Keratinocyte (primary cell): Measurements from ENCODE around the gene PEX10. TPM values are rescaled to one million over a fixed set of nuclear protein-coding genes. Genes with fewer than 3 reads are reported as not detected.

Source experiments
- DNase-seq: peaks from one replicate; pipeline ENCODE4 v3.0.0-alpha.2; 2011; ENCODE audit warnings: low read depth, missing footprints, low spot score
- FAIRE-seq: peaks from 2 replicates; lab custom pipeline; 2011; peaks lifted over from hg19 to GRCh38; lab: Jason Lieb, UNC
- H2AFZ ChIP-seq: 2 replicates; pipeline ENCODE4 v1.6.0; 2012; ENCODE audit warnings: low read length, control low read depth, inconsistent platforms; ENCODE audit not compliant: control insufficient read depth
- H3K27ac ChIP-seq: 2 replicates; pipeline ENCODE4 v1.5.1; 2011; ENCODE audit warnings: low read length; ENCODE audit not compliant: control insufficient read depth, insufficient read depth
- H3K27me3 ChIP-seq: 3 replicates; pipeline ENCODE4 v1.6.0; 2011; ENCODE audit warnings: low read length; ENCODE audit not compliant: control insufficient read depth, insufficient read depth; ENCODE audit errors: extremely low read depth
- H3K36me3 ChIP-seq, 2 experiments: 2 replicates in 1 of 2; 3 replicates in 1 of 2; pipeline ENCODE4 v1.5.1; 2011; ENCODE audit warnings: low read length in 2 of 2, mild to moderate bottlenecking in 1 of 2; ENCODE audit not compliant: control insufficient read depth in 2 of 2, insufficient read depth in 2 of 2; ENCODE audit errors: extremely low read depth in 1 of 2
- H3K4me1 ChIP-seq: 3 replicates; pipeline ENCODE4 v1.5.1; 2011; ENCODE audit warnings: low read length; ENCODE audit not compliant: control insufficient read depth, insufficient read depth; ENCODE audit errors: extremely low read depth
- H3K4me2 ChIP-seq: 3 replicates; pipeline ENCODE4 v1.6.0; 2011; ENCODE audit warnings: low read depth, low read length; ENCODE audit not compliant: control insufficient read depth, insufficient read depth; ENCODE audit errors: extremely low read depth
- H3K4me3 ChIP-seq, 3 experiments: fragments of 200-600 bp in 1 of 3; sonication (generic) in 1 of 3; 2 replicates in 2 of 3; 3 replicates in 1 of 3; pipeline ENCODE4 v1.5.1; 2011 to 2016; ENCODE audit warnings: low read length in 3 of 3, mild to moderate bottlenecking in 3 of 3, control low read depth in 2 of 3, inconsistent platforms in 1 of 3, low read depth in 1 of 3, mixed read lengths in 1 of 3, mixed run types in 1 of 3, moderate library complexity in 1 of 3; ENCODE audit not compliant: control insufficient read depth in 2 of 3, insufficient read depth in 2 of 3; ENCODE audit errors: extremely low read depth in 1 of 3
- H3K79me2 ChIP-seq: 2 replicates; pipeline ENCODE4 v1.6.0; 2012; ENCODE audit warnings: low read length; ENCODE audit not compliant: control insufficient read depth, insufficient read depth
- H3K9ac ChIP-seq: 3 replicates; pipeline ENCODE4 v1.6.0; 2011; ENCODE audit warnings: low read length; ENCODE audit not compliant: control insufficient read depth, insufficient read depth; ENCODE audit errors: extremely low read depth
- H3K9me1 ChIP-seq: 3 replicates; pipeline ENCODE4 v1.6.0; 2011; ENCODE audit warnings: low read length; ENCODE audit not compliant: control insufficient read depth, insufficient read depth; ENCODE audit errors: extremely low read depth
- H3K9me3 ChIP-seq: 2 replicates; pipeline ENCODE4 v1.5.1; 2012; ENCODE audit warnings: low read depth, low read length; ENCODE audit not compliant: control insufficient read depth
- H4K20me1 ChIP-seq: 3 replicates; pipeline ENCODE4 v1.6.0; 2011; ENCODE audit warnings: low read length; ENCODE audit not compliant: control insufficient read depth, insufficient read depth; ENCODE audit errors: extremely low read depth
- EZH2 ChIP-seq: IDR thresholded peaks from one replicate; pipeline ENCODE4 v1.6.1; 2012; ENCODE audit warnings: inconsistent platforms, mild to moderate bottlenecking, low read length, moderate library complexity
- dilution Hi-C: fragments of 300-500 bp; cut with MboI; formaldehyde crosslinking; loops from one replicate; pipeline ENCODE4 v1.7.0; 2020; ENCODE audit warnings: low sequenced_read_pairs; ENCODE audit not compliant: extremely low pct_ligation_motif_present
- polyA plus RNA-seq, 5 experiments: library from polyadenylated mRNA; depleted of rRNA in 3 of 5; stranded (reverse) in 3 of 5; stranded (forward) in 1 of 5; unstranded in 1 of 5; fragments of >200 nt; gene quantifications; 1 replicate in 1 of 5; 2 replicates in 3 of 5; 3 replicates in 1 of 5; pipeline versions ENCODE4 v1.2.1 to v1.2.3, GENCODE V29; 2011 to 2012; ENCODE audit warnings: missing spikeins in 2 of 5, low read depth in 1 of 5, low replicate concordance in 1 of 5
- TF ChIP-seq, protein P1 (sequence below), 3 experiments: IDR thresholded peaks in 1 of 3; conservative IDR thresholded peaks in 1 of 3; optimal IDR thresholded peaks in 1 of 3; 2 replicates in 2 of 3; 3 replicates in 1 of 3; pipeline versions ENCODE3 to v1.5.1; 2011; ENCODE audit warnings: low read length in 3 of 3, mild to moderate bottlenecking in 3 of 3, moderate library complexity in 2 of 3, control low read depth in 1 of 3, inconsistent platforms in 1 of 3; ENCODE audit not compliant: insufficient read depth in 2 of 3; ENCODE audit errors: extremely low read depth in 1 of 3

The PEX10 gene
- polyA plus RNA-seq, 1 donor (not counting 4 experiments of a cell fraction or from before 2014, with no cell fraction given) = 13.8 TPM

DNA sequence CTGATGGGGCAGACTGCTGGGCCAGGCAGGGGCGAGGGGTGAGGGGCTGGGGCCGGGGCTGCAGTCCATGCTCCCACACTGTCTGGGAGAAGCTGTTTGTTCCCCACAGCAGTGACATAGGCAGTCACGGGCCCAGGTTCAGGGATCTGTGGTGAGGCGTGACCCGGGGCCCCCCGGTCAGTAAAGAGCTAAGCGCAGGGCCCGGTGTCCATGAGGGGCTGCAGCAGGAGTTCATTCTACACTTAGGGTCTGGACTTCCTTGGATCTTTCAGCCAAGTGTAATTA is 4.4 kb downstream of the PEX10 start:
- dilution Hi-C loops = loop anchor here (25.0 kb wide), 1 partner anchor 1004 kb away; no protein-coding TSS in a partner anchor

DNA sequence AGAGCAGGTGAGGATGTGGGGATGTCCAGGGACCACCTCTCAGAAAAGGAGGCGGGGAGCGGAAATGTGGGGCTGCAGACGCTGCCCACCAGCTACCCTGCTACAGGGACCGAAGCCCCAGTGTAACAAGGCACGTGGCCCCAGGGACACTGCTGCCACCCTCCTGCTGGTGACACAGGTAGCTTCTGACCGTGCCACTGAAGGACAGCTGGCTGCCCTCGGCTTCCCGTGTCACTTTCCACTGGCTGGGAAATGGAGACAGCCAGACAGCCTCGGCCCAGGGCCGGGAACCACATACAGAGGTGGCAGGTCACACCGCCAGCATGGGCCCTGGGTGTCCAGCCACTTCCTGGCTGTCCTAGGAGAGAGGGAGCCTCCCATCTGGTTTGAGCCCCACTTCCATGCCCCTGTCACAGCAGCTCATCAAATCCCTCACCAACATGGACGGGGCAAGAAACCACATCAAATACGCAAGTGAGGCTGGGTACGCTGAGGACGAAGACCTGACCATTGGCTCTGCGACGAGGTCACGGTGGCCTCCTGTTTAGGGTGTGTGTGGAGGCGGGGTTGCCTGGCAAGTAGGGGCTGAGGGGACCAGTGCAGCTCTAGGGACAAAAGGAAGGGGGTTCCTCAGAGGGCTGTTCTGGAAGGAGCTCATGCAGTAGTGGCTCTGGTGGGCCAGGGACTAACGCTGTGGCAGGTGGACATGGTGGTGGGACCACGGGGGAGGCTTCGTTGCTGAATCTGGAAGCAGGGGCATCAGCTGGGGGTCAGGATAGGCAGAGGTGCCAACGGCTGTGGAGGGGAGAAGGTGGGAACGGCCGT is 5.0 kb downstream of the PEX10 start:
- no peak overlapping the region for H3K27ac ChIP-seq
- peaks cover 7% of the 10 kb centered on the region for H3K4me1 ChIP-seq
- no peak for FAIRE-seq
- no peak overlapping the region for H3K9ac ChIP-seq
- H3K79me2 ChIP-seq = peaks cover 7% of the 10 kb centered on the region
- peaks cover 11 to 30% of the 10 kb centered on the region in 2 experiments for H3K36me3 ChIP-seq
- no peaks in the 10 kb centered on the region for H3K27me3 ChIP-seq
- H4K20me1 ChIP-seq = no peaks in the 10 kb centered on the region
- no peak overlapping the region for H3K4me3 ChIP-seq
- H3K9me1 ChIP-seq = no peaks in the 10 kb centered on the region
- H3K4me2 ChIP-seq = no peak overlapping the region
- TF ChIP-seq EZH2 = no peak
- TF ChIP-seq, protein P1, sequence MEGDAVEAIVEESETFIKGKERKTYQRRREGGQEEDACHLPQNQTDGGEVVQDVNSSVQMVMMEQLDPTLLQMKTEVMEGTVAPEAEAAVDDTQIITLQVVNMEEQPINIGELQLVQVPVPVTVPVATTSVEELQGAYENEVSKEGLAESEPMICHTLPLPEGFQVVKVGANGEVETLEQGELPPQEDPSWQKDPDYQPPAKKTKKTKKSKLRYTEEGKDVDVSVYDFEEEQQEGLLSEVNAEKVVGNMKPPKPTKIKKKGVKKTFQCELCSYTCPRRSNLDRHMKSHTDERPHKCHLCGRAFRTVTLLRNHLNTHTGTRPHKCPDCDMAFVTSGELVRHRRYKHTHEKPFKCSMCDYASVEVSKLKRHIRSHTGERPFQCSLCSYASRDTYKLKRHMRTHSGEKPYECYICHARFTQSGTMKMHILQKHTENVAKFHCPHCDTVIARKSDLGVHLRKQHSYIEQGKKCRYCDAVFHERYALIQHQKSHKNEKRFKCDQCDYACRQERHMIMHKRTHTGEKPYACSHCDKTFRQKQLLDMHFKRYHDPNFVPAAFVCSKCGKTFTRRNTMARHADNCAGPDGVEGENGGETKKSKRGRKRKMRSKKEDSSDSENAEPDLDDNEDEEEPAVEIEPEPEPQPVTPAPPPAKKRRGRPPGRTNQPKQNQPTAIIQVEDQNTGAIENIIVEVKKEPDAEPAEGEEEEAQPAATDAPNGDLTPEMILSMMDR (optimal IDR thresholded peaks at IDR 0.05 in 1 of 3, IDR thresholded peaks at IDR 0.05 in 1 of 3, conservative IDR thresholded peaks at IDR 0.05 in 1 of 3; ENCODE audit: extremely low read depth in 1 of 3, insufficient read depth in 2 of 3, low read length in 3 of 3) = no peak
- dilution Hi-C loops = loop anchor here (25.0 kb wide), 1 partner anchor 1005 kb away; no protein-coding TSS in a partner anchor
- H2AFZ ChIP-seq = no peak overlapping the region
- no peaks in the 10 kb centered on the region for H3K9me3 ChIP-seq
- DNase-seq = no peak

More for the DNA sequence above, 4.4 kb downstream of the PEX10 start:
- DNase-seq = no peak
- H3K4me3 ChIP-seq = no peak overlapping the region
- no peaks in the 10 kb centered on the region for H3K27me3 ChIP-seq
- peaks cover 7% of the 10 kb centered on the region for H3K79me2 ChIP-seq
- H3K4me1 ChIP-seq = peaks cover 7% of the 10 kb centered on the region
- H3K9me3 ChIP-seq = no peaks in the 10 kb centered on the region
- no peak overlapping the region for H3K9ac ChIP-seq
- TF ChIP-seq, protein P1 (optimal IDR thresholded peaks at IDR 0.05 in 1 of 3, IDR thresholded peaks at IDR 0.05 in 1 of 3, conservative IDR thresholded peaks at IDR 0.05 in 1 of 3; ENCODE audit: extremely low read depth in 1 of 3, insufficient read depth in 2 of 3, low read length in 3 of 3) = no peak
- no peak for TF ChIP-seq EZH2
- FAIRE-seq = no peak
- no peak overlapping the region for H3K4me2 ChIP-seq
- H2AFZ ChIP-seq = no peak overlapping the region
- H3K36me3 ChIP-seq = peaks cover 8 to 25% of the 10 kb centered on the region in 2 experiments
- H4K20me1 ChIP-seq = no peaks in the 10 kb centered on the region
- no peaks in the 10 kb centered on the region for H3K9me1 ChIP-seq
- no peak overlapping the region for H3K27ac ChIP-seq
